Parathyroid adenoma (tissue), 2 donors: Measurements from ENCODE around the gene TRPM5.

ENCODE experiments used
- H2AFZ ChIP-seq: fragments of 300-600 bp; sonication (generic); one replicate; pipeline ENCODE4 v1.7.0; 2017; ENCODE audit warnings: antibody characterized with exemption, mild to moderate bottlenecking
- H3K27ac ChIP-seq: fragments of 300-600 bp; sonication (generic); one replicate; pipeline ENCODE4 v1.7.0; 2017
- H3K27me3 ChIP-seq: fragments of 300-600 bp; sonication (generic); one replicate; pipeline ENCODE4 v1.7.0; 2017; ENCODE audit warnings: low read length; ENCODE audit not compliant: control insufficient read depth, insufficient read depth
- H3K36me3 ChIP-seq: fragments of 300-600 bp; sonication (generic); one replicate; pipeline ENCODE4 v1.7.0; 2017; ENCODE audit warnings: low read length; ENCODE audit not compliant: control insufficient read depth, insufficient read depth
- H3K4me1 ChIP-seq: fragments of 300-600 bp; sonication (generic); one replicate; pipeline ENCODE4 v1.7.0; 2017; ENCODE audit warnings: control low read depth
- H3K4me2 ChIP-seq: fragments of 300-600 bp; sonication (generic); one replicate; pipeline ENCODE4 v1.7.0; 2017; ENCODE audit warnings: low read length
- H3K4me3 ChIP-seq: fragments of 300-600 bp; sonication (generic); one replicate; pipeline ENCODE4 v1.7.0; 2017; ENCODE audit warnings: low read depth, low read length
- H3K79me2 ChIP-seq: fragments of 300-600 bp; sonication (generic); one replicate; pipeline ENCODE4 v1.7.0; 2017; ENCODE audit warnings: control low read depth
- H3K9ac ChIP-seq: fragments of 300-600 bp; sonication (generic); one replicate; pipeline ENCODE4 v1.7.0; 2017; ENCODE audit warnings: mild to moderate bottlenecking
- H3K9me3 ChIP-seq: fragments of 300-600 bp; sonication (generic); one replicate; pipeline ENCODE4 v1.7.0; 2017; ENCODE audit warnings: low read length; ENCODE audit not compliant: control insufficient read depth
- CTCF ChIP-seq: fragments of 300-600 bp; sonication (generic); IDR thresholded peaks from one replicate; pipeline ENCODE4 v1.7.0; 2017; ENCODE audit warnings: antibody characterized with exemption, mild to moderate bottlenecking
- donor health status: primary hyperparathyroidism.

The TRPM5 gene

GRCh38 chr11:2406451-2406850 is 37.9 kb downstream of the TRPM5 start:
- Histone ChIP-seq H3K79me2 (peaks cover 2% of the 10 kb centered on the region), H3K36me3 (no peaks in the 10 kb centered on the region), H3K4me3 (no peak overlapping the region), H2AFZ (no peak overlapping the region), H3K27ac (no peak overlapping the region), H3K4me1 (no peaks in the 10 kb centered on the region), H3K9me3 (no peaks in the 10 kb centered on the region), H3K9ac (no peak overlapping the region), H3K27me3 (no peaks in the 10 kb centered on the region), H3K4me2 (no peak overlapping the region)
- TF ChIP-seq CTCF: no peak

DNA sequence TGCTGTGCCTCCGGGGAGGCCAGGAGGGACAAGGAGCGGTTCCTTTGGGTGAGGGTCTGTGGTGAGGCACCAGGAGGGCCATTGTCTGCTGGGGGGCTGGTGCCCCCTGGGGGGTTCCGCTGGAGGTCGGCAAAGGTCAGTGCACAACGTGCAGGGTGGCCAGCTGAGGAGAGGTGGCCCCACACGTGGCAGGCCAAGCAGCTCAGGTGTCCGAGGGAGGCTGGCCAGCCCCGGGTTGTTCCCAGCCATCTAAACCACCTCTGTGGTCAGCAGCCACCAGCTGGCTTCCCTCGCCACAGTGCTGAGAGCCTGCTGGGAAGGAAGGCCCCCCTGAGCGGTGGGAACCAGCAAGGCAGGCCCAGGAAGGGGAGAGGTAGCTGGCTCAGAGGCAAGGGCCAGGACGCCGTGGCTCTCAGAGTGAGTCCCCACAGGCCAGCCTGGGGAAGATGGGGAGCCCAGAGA is 39.5 kb downstream of the TRPM5 start:
- H3K79me2 ChIP-seq: peaks cover 5% of the 10 kb centered on the region
- H3K36me3 ChIP-seq: no peaks in the 10 kb centered on the region
- H2AFZ ChIP-seq: no peak overlapping the region
- no peak for TF ChIP-seq CTCF
- H3K4me2 ChIP-seq: no peak overlapping the region
- no peaks in the 10 kb centered on the region for H3K27me3 ChIP-seq
- no peak overlapping the region for H3K9ac ChIP-seq
- no peak overlapping the region for H3K27ac ChIP-seq
- no peaks in the 10 kb centered on the region for H3K4me1 ChIP-seq
- H3K4me3 ChIP-seq: no peak overlapping the region
- H3K9me3 ChIP-seq: no peaks in the 10 kb centered on the region

DNA sequence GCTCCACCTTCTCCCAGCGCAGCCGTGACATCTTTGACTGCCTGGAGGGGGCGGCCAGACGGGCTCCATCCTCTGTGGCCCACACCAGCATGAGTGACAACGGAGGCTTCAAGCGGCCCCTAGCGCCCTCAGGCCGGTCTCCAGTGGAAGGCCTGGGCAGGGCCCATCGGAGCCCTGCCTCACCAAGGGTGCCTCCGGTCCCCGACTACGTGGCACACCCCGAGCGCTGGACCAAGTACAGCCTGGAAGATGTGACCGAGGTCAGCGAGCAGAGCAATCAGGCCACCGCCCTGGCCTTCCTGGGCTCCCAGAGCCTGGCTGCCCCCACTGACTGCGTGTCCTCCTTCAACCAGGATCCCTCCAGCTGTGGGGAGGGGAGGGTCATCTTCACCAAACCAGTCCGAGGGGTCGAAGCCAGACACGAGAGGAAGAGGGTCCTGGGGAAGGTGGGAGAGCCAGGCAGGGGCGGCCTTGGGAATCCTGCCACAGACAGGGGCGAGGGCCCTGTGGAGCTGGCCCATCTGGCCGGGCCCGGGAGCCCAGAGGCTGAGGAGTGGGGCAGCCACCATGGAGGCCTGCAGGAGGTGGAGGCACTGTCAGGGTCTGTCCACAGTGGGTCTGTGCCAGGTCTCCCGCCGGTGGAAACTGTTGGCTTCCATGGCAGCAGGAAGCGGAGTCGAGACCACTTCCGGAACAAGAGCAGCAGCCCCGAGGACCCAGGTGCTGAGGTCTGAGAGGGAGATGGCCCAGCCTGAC is 41.2 kb downstream of the TRPM5 start:
- Histone ChIP-seq H3K79me2 (peaks cover 5% of the 10 kb centered on the region), H3K9me3 (no peaks in the 10 kb centered on the region), H3K27me3 (no peaks in the 10 kb centered on the region), H3K27ac (no peak overlapping the region), H2AFZ (no peak overlapping the region), H3K4me3 (no peak overlapping the region), H3K4me2 (no peak overlapping the region), H3K9ac (no peak overlapping the region), H3K36me3 (no peaks in the 10 kb centered on the region), H3K4me1 (peaks cover 5% of the 10 kb centered on the region)
- no peak for TF ChIP-seq CTCF

- Histone ChIP-seq H2AFZ (no peak overlapping the region), H3K79me2 (peaks cover 5% of the 10 kb centered on the region), H3K36me3 (no peaks in the 10 kb centered on the region), H3K9ac (no peak overlapping the region), H3K27ac (no peak overlapping the region), H3K4me1 (peaks cover 5% of the 10 kb centered on the region), H3K4me3 (no peak overlapping the region), H3K27me3 (no peaks in the 10 kb centered on the region), H3K4me2 (no peak overlapping the region), H3K9me3 (no peaks in the 10 kb centered on the region)
- TF ChIP-seq CTCF: no peak
These were observed 42.2 kb downstream of the TRPM5 start for GRCh38 chr11:2402106-2402505.
